ENCODE data around the gene B3GALT6. TPM values are rescaled to one million over a fixed set of nuclear protein-coding genes. Genes with fewer than 3 reads are reported as not detected.

The B3GALT6 gene
- total and polyA plus RNA-seq, 2 experiments from 2014 or later: 5.5 to 26.5 TPM

DNA sequence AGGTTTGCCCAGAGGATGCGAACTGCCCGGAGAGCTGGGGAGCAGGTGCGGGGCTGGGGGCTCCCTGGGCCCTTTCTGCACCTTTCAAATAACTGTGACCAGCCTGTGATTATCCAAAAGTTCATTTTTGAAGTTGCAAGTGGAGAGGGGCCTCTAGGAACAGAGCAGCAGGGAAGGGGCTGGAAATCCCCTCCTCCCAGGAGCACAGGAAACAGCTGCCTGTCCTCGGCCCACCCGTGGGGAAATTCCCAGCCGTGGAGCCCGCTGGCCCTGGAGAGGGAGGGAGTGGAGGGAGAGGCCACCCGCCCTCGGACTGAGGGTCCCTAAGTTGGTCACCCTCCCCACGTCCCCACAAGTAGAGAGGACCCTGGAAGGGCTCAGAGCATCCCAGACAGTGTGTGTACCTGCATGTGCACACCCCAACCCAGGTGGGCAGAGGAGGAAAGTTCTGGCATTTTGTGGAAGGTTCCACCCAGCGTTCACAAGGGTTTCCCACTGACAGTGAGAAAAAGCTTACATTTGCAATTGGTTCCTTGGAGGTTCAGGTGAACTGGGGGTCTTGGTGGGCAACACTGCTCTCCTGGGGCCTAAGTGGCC lies 16.9 kb upstream of the B3GALT6 start:
- Mint-ChIP-seq H3K27ac (no peak overlapping the region), H3K27me3 (ENCODE audit: insufficient read depth, low read depth, poor library complexity) (peaks cover 10% of the 10 kb centered on the region), H3K36me3 (ENCODE audit: low read depth) (peaks cover 12% of the 10 kb centered on the region; the same call in 2 of the 3 replicates), H3K4me1 (no peaks in the 10 kb centered on the region), H3K9me3 (no peaks in the 10 kb centered on the region), H3K4me3 (no peak overlapping the region)
- Histone ChIP-seq H3K4me2 (no peak overlapping the region), H3F3A (replicated peaks; ENCODE audit: low read depth) (no peaks in the 10 kb centered on the region), H3K36me3 (ENCODE audit: insufficient read depth) (peaks cover 4% of the 10 kb centered on the region; the same call in 1 of the 2 replicates), H3K9me2 (ENCODE audit: insufficient read depth) (no peaks in the 10 kb centered on the region), H4K20me1 (replicated peaks; ENCODE audit: insufficient read depth) (no peaks in the 10 kb centered on the region; the same call in 1 of the 2 replicates), H3K27ac (ENCODE audit: low read depth) (no peak overlapping the region), H3K79me2 (replicated peaks; ENCODE audit: insufficient read depth) (no peaks in the 10 kb centered on the region), H2AFZ (no peak overlapping the region), H3K27me3 (ENCODE audit: insufficient read depth) (no peaks in the 10 kb centered on the region), H3K4me3 (no peak overlapping the region), H3K4me1 (ENCODE audit: insufficient read depth) (no peaks in the 10 kb centered on the region)
- no peak for DNase-seq (ENCODE audit: low spot score)
- TF ChIP-seq, protein P1, sequence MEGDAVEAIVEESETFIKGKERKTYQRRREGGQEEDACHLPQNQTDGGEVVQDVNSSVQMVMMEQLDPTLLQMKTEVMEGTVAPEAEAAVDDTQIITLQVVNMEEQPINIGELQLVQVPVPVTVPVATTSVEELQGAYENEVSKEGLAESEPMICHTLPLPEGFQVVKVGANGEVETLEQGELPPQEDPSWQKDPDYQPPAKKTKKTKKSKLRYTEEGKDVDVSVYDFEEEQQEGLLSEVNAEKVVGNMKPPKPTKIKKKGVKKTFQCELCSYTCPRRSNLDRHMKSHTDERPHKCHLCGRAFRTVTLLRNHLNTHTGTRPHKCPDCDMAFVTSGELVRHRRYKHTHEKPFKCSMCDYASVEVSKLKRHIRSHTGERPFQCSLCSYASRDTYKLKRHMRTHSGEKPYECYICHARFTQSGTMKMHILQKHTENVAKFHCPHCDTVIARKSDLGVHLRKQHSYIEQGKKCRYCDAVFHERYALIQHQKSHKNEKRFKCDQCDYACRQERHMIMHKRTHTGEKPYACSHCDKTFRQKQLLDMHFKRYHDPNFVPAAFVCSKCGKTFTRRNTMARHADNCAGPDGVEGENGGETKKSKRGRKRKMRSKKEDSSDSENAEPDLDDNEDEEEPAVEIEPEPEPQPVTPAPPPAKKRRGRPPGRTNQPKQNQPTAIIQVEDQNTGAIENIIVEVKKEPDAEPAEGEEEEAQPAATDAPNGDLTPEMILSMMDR (conservative IDR thresholded peaks at IDR 0.05; ENCODE audit: low read depth in 2 of 2): no peak
- TF ChIP-seq EZH2 (IDR thresholded peaks at IDR 0.05; ENCODE audit: low read depth, unreplicated experiment) (no peak), POLR2AphosphoS5 (IDR thresholded peaks at IDR 0.05; ENCODE audit: low read depth) (no peak), ZNF331 (CRISPR knock-in tag; IDR thresholded peaks at IDR 0.05; ENCODE audit: low read depth) (no peak), CREB1 (CRISPR knock-in tag; IDR thresholded peaks at IDR 0.05; ENCODE audit: low read depth) (no peak), ZNF114 (CRISPR knock-in tag; IDR thresholded peaks at IDR 0.05) (no peak), JUNB (IDR thresholded peaks at IDR 0.05; ENCODE audit: unreplicated experiment) (no peak), EZH2phosphoT487 (IDR thresholded peaks at IDR 0.05; ENCODE audit: unreplicated experiment) (no peak), NANOG (IDR thresholded peaks at IDR 0.05; ENCODE audit: borderline replicate concordance) (no peak), STAT1 (IDR thresholded peaks at IDR 0.05; ENCODE audit: unreplicated experiment) (no peak)
- TF ChIP-seq, protein P2, sequence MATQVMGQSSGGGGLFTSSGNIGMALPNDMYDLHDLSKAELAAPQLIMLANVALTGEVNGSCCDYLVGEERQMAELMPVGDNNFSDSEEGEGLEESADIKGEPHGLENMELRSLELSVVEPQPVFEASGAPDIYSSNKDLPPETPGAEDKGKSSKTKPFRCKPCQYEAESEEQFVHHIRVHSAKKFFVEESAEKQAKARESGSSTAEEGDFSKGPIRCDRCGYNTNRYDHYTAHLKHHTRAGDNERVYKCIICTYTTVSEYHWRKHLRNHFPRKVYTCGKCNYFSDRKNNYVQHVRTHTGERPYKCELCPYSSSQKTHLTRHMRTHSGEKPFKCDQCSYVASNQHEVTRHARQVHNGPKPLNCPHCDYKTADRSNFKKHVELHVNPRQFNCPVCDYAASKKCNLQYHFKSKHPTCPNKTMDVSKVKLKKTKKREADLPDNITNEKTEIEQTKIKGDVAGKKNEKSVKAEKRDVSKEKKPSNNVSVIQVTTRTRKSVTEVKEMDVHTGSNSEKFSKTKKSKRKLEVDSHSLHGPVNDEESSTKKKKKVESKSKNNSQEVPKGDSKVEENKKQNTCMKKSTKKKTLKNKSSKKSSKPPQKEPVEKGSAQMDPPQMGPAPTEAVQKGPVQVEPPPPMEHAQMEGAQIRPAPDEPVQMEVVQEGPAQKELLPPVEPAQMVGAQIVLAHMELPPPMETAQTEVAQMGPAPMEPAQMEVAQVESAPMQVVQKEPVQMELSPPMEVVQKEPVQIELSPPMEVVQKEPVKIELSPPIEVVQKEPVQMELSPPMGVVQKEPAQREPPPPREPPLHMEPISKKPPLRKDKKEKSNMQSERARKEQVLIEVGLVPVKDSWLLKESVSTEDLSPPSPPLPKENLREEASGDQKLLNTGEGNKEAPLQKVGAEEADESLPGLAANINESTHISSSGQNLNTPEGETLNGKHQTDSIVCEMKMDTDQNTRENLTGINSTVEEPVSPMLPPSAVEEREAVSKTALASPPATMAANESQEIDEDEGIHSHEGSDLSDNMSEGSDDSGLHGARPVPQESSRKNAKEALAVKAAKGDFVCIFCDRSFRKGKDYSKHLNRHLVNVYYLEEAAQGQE (IDR thresholded peaks at IDR 0.05; ENCODE audit: unreplicated experiment): no peak
- TF ChIP-seq, protein P3, sequence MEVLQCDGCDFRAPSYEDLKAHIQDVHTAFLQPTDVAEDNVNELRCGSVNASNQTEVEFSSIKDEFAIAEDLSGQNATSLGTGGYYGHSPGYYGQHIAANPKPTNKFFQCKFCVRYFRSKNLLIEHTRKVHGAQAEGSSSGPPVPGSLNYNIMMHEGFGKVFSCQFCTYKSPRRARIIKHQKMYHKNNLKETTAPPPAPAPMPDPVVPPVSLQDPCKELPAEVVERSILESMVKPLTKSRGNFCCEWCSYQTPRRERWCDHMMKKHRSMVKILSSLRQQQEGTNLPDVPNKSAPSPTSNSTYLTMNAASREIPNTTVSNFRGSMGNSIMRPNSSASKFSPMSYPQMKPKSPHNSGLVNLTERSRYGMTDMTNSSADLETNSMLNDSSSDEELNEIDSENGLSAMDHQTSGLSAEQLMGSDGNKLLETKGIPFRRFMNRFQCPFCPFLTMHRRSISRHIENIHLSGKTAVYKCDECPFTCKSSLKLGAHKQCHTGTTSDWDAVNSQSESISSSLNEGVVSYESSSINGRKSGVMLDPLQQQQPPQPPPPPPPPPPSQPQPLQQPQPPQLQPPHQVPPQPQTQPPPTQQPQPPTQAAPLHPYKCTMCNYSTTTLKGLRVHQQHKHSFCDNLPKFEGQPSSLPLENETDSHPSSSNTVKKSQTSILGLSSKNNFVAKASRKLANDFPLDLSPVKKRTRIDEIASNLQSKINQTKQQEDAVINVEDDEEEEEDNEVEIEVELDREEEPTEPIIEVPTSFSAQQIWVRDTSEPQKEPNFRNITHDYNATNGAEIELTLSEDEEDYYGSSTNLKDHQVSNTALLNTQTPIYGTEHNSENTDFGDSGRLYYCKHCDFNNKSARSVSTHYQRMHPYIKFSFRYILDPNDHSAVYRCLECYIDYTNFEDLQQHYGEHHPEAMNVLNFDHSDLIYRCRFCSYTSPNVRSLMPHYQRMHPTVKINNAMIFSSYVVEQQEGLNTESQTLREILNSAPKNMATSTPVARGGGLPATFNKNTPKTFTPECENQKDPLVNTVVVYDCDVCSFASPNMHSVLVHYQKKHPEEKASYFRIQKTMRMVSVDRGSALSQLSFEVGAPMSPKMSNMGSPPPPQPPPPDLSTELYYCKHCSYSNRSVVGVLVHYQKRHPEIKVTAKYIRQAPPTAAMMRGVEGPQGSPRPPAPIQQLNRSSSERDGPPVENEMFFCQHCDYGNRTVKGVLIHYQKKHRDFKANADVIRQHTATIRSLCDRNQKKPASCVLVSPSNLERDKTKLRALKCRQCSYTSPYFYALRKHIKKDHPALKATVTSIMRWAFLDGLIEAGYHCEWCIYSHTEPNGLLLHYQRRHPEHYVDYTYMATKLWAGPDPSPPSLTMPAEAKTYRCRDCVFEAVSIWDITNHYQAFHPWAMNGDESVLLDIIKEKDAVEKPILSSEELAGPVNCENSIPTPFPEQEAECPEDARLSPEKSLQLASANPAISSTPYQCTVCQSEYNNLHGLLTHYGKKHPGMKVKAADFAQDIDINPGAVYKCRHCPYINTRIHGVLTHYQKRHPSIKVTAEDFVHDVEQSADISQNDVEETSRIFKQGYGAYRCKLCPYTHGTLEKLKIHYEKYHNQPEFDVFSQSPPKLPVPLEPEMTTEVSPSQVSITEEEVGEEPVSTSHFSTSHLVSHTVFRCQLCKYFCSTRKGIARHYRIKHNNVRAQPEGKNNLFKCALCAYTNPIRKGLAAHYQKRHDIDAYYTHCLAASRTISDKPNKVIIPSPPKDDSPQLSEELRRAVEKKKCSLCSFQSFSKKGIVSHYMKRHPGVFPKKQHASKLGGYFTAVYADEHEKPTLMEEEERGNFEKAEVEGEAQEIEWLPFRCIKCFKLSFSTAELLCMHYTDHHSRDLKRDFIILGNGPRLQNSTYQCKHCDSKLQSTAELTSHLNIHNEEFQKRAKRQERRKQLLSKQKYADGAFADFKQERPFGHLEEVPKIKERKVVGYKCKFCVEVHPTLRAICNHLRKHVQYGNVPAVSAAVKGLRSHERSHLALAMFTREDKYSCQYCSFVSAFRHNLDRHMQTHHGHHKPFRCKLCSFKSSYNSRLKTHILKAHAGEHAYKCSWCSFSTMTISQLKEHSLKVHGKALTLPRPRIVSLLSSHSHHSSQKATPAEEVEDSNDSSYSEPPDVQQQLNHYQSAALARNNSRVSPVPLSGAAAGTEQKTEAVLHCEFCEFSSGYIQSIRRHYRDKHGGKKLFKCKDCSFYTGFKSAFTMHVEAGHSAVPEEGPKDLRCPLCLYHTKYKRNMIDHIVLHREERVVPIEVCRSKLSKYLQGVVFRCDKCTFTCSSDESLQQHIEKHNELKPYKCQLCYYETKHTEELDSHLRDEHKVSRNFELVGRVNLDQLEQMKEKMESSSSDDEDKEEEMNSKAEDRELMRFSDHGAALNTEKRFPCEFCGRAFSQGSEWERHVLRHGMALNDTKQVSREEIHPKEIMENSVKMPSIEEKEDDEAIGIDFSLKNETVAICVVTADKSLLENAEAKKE (CRISPR knock-in tag; IDR thresholded peaks at IDR 0.05): no peak
- TF ChIP-seq, protein P4, sequence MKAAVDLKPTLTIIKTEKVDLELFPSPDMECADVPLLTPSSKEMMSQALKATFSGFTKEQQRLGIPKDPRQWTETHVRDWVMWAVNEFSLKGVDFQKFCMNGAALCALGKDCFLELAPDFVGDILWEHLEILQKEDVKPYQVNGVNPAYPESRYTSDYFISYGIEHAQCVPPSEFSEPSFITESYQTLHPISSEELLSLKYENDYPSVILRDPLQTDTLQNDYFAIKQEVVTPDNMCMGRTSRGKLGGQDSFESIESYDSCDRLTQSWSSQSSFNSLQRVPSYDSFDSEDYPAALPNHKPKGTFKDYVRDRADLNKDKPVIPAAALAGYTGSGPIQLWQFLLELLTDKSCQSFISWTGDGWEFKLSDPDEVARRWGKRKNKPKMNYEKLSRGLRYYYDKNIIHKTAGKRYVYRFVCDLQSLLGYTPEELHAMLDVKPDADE (IDR thresholded peaks at IDR 0.05): no peak
- no peak for ATAC-seq

Measured in GM23338 (cell line).